Thyroid gland (tissue), 4 donors: Measurements from ENCODE around the gene RAB36.

Experiments used
- CTCF ChIP-seq, 6 experiments: fragments of 200-600 bp in 3 of 6; fragments of 450-650 bp in 3 of 6; sonication (generic) in 3 of 6; IDR thresholded peaks; one replicate each; pipeline ENCODE4 v1.5.1; 2016 to 2019; ENCODE audit warnings: antibody characterized with exemption in 6 of 6, mild to moderate bottlenecking in 2 of 6, inconsistent platforms in 1 of 6, moderate library complexity in 1 of 6
- POLR2A ChIP-seq, 2 donors: fragments of 450-650 bp; IDR thresholded peaks; one replicate each; pipeline ENCODE4 v1.6.1; 2017; ENCODE audit warnings: antibody characterized with exemption in 2 of 2, mild to moderate bottlenecking in 2 of 2, moderate library complexity in 1 of 2

GRCh38 chr22:23112472-23113012 lies 32.7 kb upstream of the RAB36 start:
- TF ChIP-seq CTCF (IDR thresholded peaks at IDR 0.05) (no peak), POLR2A (IDR thresholded peaks at IDR 0.05) (no peak)
